SK-N-SH treated with all-trans-retinoic acid at 6 μM for 48 hours (cell line): ENCODE measurements around the gene DCLRE1C.

Experiments
- CSDC2 ChIP-seq: fragments of 250-450 bp; sonication (Bioruptor Pico); IDR thresholded peaks from 2 replicates; pipeline ENCODE4 v1.5.0; 2020; ENCODE audit warnings: mild to moderate bottlenecking, moderate library complexity
- ESRRG ChIP-seq: fragments of 250-450 bp; sonication (Bioruptor Pico); IDR thresholded peaks from 2 replicates; pipeline ENCODE4 v1.6.1; 2021; ENCODE audit warnings: mild to moderate bottlenecking
- GLIS3 ChIP-seq: fragments of 250-450 bp; sonication (Bioruptor Pico); IDR thresholded peaks from 2 replicates; pipeline ENCODE4 v1.5.0; 2020; ENCODE audit warnings: mild to moderate bottlenecking, moderate library complexity
- ISL1 ChIP-seq: fragments of 250-450 bp; sonication (Bioruptor Pico); IDR thresholded peaks from 2 replicates; pipeline ENCODE4 v2.1.2; 2022; ENCODE audit warnings: mild to moderate bottlenecking, moderate library complexity
- PATZ1 ChIP-seq: fragments of 250-450 bp; sonication (Bioruptor Pico); IDR thresholded peaks from 2 replicates; pipeline ENCODE4 v1.8.0; 2020; ENCODE audit warnings: mild to moderate bottlenecking, moderate library complexity, borderline replicate concordance
- RARB ChIP-seq: fragments of 250-450 bp; sonication (Bioruptor Pico); IDR thresholded peaks from 2 replicates; pipeline ENCODE4 v1.8.0; 2021; ENCODE audit warnings: mild to moderate bottlenecking, moderate library complexity
- TOX ChIP-seq: fragments of 250-450 bp; sonication (Bioruptor Pico); IDR thresholded peaks from 2 replicates; pipeline ENCODE4 v1.8.0; 2021; ENCODE audit warnings: mild to moderate bottlenecking, moderate library complexity, borderline replicate concordance
- ZFP3 ChIP-seq: fragments of 250-450 bp; sonication (Bioruptor Pico); IDR thresholded peaks from 2 replicates; pipeline ENCODE4 v1.5.0; 2020; ENCODE audit warnings: mild to moderate bottlenecking, moderate library complexity
- ZFP30 ChIP-seq: fragments of 450-650 bp; formaldehyde crosslinking; IDR thresholded peaks from 2 replicates; pipeline ENCODE4 v1.5.0; 2022; ENCODE audit warnings: mild to moderate bottlenecking, moderate library complexity

GRCh38 chr10:14904316-14904732 lies 49.6 kb downstream of the DCLRE1C start:
- no peak for TF ChIP-seq TOX (CRISPR knock-in tag)
- no peak for TF ChIP-seq ISL1 (CRISPR knock-in tag)
- no peak for TF ChIP-seq RARB (CRISPR knock-in tag)
- TF ChIP-seq PATZ1 (CRISPR knock-in tag) = no peak
- no peak for TF ChIP-seq CSDC2
- no peak for TF ChIP-seq ESRRG
- TF ChIP-seq GLIS3 (CRISPR knock-in tag) = no peak
- no peak for TF ChIP-seq ZFP30 (CRISPR knock-in tag)
- TF ChIP-seq ZFP3 = no peak
